ENCODE measurements around the gene C9orf50.
A peak's percentile ranks its signal among the peaks of the same experiment; 100 is the strongest.
"Not testable (repeated sequence)": the region's sequence is repeated elsewhere in the genome, so short reads cannot be mapped to it uniquely, and the experiment has no call there.

C9orf50 gene

GRCh38 chr9:129610473-129611306, 10.2 kb downstream of the C9orf50 start:
- DNase-seq (ENCODE audit: low read depth in 2 of 2) = peak; percentile 57 to 62

- no peak for DNase-seq (ENCODE audit: low read depth in 2 of 2)
Observed at GRCh38 chr9:129610213-129610472, 10.8 kb downstream of the C9orf50 start.

- peak in 1 of 2 donors; percentile 36 for DNase-seq (ENCODE audit: low read depth in 2 of 2)
Observed at GRCh38 chr9:129609486-129610212, 11.3 kb downstream of the C9orf50 start.

GRCh38 chr9:129608561-129609481, 12.1 kb downstream of the C9orf50 start:
- DNase-seq (ENCODE audit: low read depth in 2 of 2) = no peak

GRCh38 chr9:129607027-129607387, 13.9 kb downstream of the C9orf50 start:
- DNase-seq (ENCODE audit: low read depth in 2 of 2) = no peak

- DNase-seq (ENCODE audit: low read depth in 2 of 2) = no peak
Observed at GRCh38 chr9:129606161-129607026, 14.5 kb downstream of the C9orf50 start.

- DNase-seq (ENCODE audit: low read depth in 2 of 2) = no peak
Observed at GRCh38 chr9:129604766-129605163, 16.1 kb downstream of the C9orf50 start.

- DNase-seq (ENCODE audit: low read depth in 2 of 2) = no peak
Observed at GRCh38 chr9:129604056-129604765, 16.7 kb downstream of the C9orf50 start.

GRCh38 chr9:129602598-129603415, 18.1 kb downstream of the C9orf50 start:
- DNase-seq (ENCODE audit: low read depth in 2 of 2) = no peak

GRCh38 chr9:129601082-129601674, 19.7 kb downstream of the C9orf50 start:
- no peak for DNase-seq (ENCODE audit: low read depth in 2 of 2)

GRCh38 chr9:129598089-129598596, 22.8 kb downstream of the C9orf50 start:
- no peak for DNase-seq (ENCODE audit: low read depth in 2 of 2)

- DNase-seq (ENCODE audit: low read depth in 2 of 2) = no peak
Observed at GRCh38 chr9:129597355-129598088, 23.4 kb downstream of the C9orf50 start.

- DNase-seq (ENCODE audit: low read depth in 2 of 2) = no peak
Observed at GRCh38 chr9:129596541-129597331, 24.2 kb downstream of the C9orf50 start.

- no peak for DNase-seq (ENCODE audit: low read depth in 2 of 2)
Observed at GRCh38 chr9:129595903-129596540, 24.9 kb downstream of the C9orf50 start.

GRCh38 chr9:129595311-129595741, 25.6 kb downstream of the C9orf50 start:
- no peak for DNase-seq (ENCODE audit: low read depth in 2 of 2)

- no peak for DNase-seq (ENCODE audit: low read depth in 2 of 2)
Observed at GRCh38 chr9:129594632-129595031, 26.3 kb downstream of the C9orf50 start.

- not testable (repeated sequence) for DNase-seq (ENCODE audit: low read depth in 2 of 2)
Observed at GRCh38 chr9:129592790-129593189, 28.1 kb downstream of the C9orf50 start.

Measured in stimulated activated CD8-positive, alpha-beta memory T cell treated with anti-CD3 and anti-CD28 coated beads, Interleukin-15, amount 100 ng/mL, for 4 hours (primary cell).